ENCODE measurements around the gene FOLR2. TPM values are rescaled to one million over a fixed set of nuclear protein-coding genes. Genes with fewer than 3 reads are reported as not detected.
A peak's percentile ranks its signal among the peaks of the same experiment; 100 is the strongest.

The FOLR2 gene
- total and polyA plus RNA-seq, 5 donors from 2014 or later, result 0.26 TPM; not detected in 4

DNA sequence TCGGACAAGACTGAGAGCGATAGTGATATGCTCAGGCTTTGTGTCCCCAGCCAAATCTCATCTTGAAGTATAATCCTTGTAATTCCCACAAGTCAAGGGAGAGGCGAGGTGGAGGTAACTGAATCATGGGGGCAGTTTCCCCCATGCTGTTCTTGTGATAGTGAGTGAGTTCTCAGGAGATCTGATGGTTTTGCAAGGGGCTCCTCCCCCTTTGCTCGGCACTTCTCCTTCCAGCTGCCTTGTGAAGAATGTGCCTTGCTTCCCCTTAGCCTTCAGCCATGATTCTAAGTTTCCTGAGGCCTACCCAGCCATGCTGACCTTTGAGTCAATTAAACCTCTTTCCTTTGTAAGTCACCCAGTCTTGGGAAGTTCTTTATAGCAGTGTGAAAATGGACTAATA lies 7.5 kb upstream of the FOLR2 start:
- ATAC-seq (ENCODE audit: low read depth in 2 of 2), result no peak
- Histone ChIP-seq H3K27me3 (ENCODE audit: control insufficient read depth, insufficient read depth, low read length) (peaks cover 12% of the 10 kb centered on the region), H3K27ac (ENCODE audit: insufficient read depth, low read length, poor library complexity, severe bottlenecking) (no peak overlapping the region), H3K4me1 (ENCODE audit: control insufficient read depth, insufficient read depth, low read length, poor library complexity, severe bottlenecking) (no peaks in the 10 kb centered on the region), H3K9me3 (ENCODE audit: control insufficient read depth in 2 of 2, low read length in 2 of 2) (peaks cover 14 to 20% of the 10 kb centered on the region in 2 experiments), H3K4me3 (ENCODE audit: low read depth, low read length) (no peak overlapping the region), H3K36me3 (ENCODE audit: control insufficient read depth, insufficient read depth, low read length) (no peaks in the 10 kb centered on the region)
- no peak overlapping the region for H3K4me3 Mint-ChIP-seq
- H3K9me3 Mint-ChIP-seq, result peaks cover 0 to 14% (median 11%) of the 10 kb centered on the region in 7 donors
- H3K27me3 Mint-ChIP-seq, result peaks cover 38% of the 10 kb centered on the region
- no peaks in the 10 kb centered on the region for H3K4me1 Mint-ChIP-seq
- no peak for DNase-seq
- no peak overlapping the region for H3K27ac Mint-ChIP-seq
- peaks cover 3% of the 10 kb centered on the region for H3K36me3 Mint-ChIP-seq

- peaks cover 51% of the 10 kb centered on the region for H3K27me3 Mint-ChIP-seq
- Histone ChIP-seq H3K4me1 (ENCODE audit: control insufficient read depth, insufficient read depth, low read length, poor library complexity, severe bottlenecking) (peaks cover 8% of the 10 kb centered on the region), H3K4me3 (ENCODE audit: low read depth, low read length) (no peak overlapping the region), H3K27me3 (ENCODE audit: control insufficient read depth, insufficient read depth, low read length) (peaks cover 19% of the 10 kb centered on the region), H3K27ac (ENCODE audit: insufficient read depth, low read length, poor library complexity, severe bottlenecking) (no peak overlapping the region), H3K36me3 (ENCODE audit: control insufficient read depth, insufficient read depth, low read length) (no peaks in the 10 kb centered on the region), H3K9me3 (ENCODE audit: control insufficient read depth in 2 of 2, low read length in 2 of 2) (no peaks in the 10 kb centered on the region)
- ATAC-seq (ENCODE audit: low read depth in 2 of 2) (no peak), DNase-seq (no peak)
- H3K9me3 Mint-ChIP-seq, result peaks cover 0 to 5% (median 0%) of the 10 kb centered on the region in 7 donors
- H3K36me3 Mint-ChIP-seq, result no peaks in the 10 kb centered on the region
- H3K4me3 Mint-ChIP-seq, result peak overlapping the region in 1 of 4 donors; percentile 5
- H3K27ac Mint-ChIP-seq, result no peak overlapping the region
- H3K4me1 Mint-ChIP-seq, result peaks cover 3 to 10% (median 7%) of the 10 kb centered on the region in 4 donors
These were observed 1.2 kb downstream of the FOLR2 start for GRCh38 chr11:72217841-72218240.

DNA sequence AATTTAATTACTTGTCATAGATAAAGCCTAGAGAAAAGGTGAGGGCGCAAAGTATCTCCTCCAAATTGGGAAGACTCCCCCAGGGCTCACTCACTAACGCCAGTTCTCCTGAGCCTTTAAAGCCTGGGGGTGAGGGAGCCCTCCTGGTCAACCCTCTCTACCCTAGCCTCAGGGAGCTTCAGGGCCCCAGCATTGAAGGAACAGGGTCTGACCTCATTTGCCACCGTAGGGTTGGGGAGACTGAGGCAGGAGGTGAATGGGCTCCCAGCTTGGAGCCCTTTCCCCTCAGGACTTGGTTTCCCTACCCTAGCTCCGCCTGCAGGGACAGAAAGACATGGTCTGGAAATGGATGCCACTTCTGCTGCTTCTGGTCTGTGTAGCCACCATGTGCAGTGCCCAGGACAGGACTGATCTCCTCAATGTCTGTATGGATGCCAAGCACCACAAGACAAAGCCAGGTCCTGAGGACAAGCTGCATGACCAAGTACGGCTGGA lies 1.7 kb downstream of the FOLR2 start:
- Mint-ChIP-seq H3K9me3 (peaks cover 0 to 5% (median 0%) of the 10 kb centered on the region in 7 donors), H3K27ac (no peak overlapping the region), H3K4me3 (peak overlapping the region in 1 of 4 donors; percentile 5), H3K36me3 (no peaks in the 10 kb centered on the region), H3K27me3 (peaks cover 46% of the 10 kb centered on the region), H3K4me1 (peaks cover 3 to 13% (median 8%) of the 10 kb centered on the region in 4 donors)
- H3K36me3 ChIP-seq (ENCODE audit: control insufficient read depth, insufficient read depth, low read length), result no peaks in the 10 kb centered on the region
- peaks cover 9% of the 10 kb centered on the region for H3K4me1 ChIP-seq (ENCODE audit: control insufficient read depth, insufficient read depth, low read length, poor library complexity, severe bottlenecking)
- DNase-seq (no peak), ATAC-seq (ENCODE audit: low read depth in 2 of 2) (no peak)
- no peak overlapping the region for H3K27ac ChIP-seq (ENCODE audit: insufficient read depth, low read length, poor library complexity, severe bottlenecking)
- H3K27me3 ChIP-seq (ENCODE audit: control insufficient read depth, insufficient read depth, low read length), result peaks cover 15% of the 10 kb centered on the region
- H3K4me3 ChIP-seq (ENCODE audit: low read depth, low read length), result no peak overlapping the region
- H3K9me3 ChIP-seq (ENCODE audit: control insufficient read depth in 2 of 2, low read length in 2 of 2), result no peaks in the 10 kb centered on the region

DNA sequence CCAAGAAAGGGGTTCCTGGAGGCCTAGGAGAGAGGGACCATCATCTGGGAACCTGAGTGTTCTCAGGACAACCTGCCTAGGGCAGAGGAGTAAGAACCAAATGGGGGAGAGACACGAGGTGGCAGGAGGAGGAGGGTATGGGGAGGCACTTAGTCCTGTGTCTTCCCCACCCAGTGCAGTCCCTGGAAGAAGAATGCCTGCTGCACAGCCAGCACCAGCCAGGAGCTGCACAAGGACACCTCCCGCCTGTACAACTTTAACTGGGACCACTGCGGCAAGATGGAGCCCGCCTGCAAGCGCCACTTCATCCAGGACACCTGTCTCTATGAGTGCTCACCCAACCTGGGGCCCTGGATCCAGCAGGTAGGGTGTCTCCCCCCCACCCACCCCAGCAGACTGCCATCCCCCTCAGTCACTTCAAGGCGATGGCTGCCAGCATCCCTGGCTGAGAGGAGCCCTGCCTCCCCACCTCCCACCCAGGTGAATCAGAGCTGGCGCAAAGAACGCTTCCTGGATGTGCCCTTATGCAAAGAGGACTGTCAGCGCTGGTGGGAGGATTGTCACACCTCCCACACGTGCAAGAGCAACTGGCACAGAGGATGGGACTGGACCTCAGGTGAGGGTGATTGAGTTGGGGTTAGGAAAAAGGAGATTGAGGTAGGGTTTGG lies 4.2 kb downstream of the FOLR2 start:
- Histone ChIP-seq H3K9me3 (ENCODE audit: control insufficient read depth in 2 of 2, low read length in 2 of 2) (no peaks in the 10 kb centered on the region), H3K4me3 (ENCODE audit: low read depth, low read length) (no peak overlapping the region), H3K27ac (ENCODE audit: insufficient read depth, low read length, poor library complexity, severe bottlenecking) (no peak overlapping the region), H3K27me3 (ENCODE audit: control insufficient read depth, insufficient read depth, low read length) (peaks cover 6% of the 10 kb centered on the region), H3K4me1 (ENCODE audit: control insufficient read depth, insufficient read depth, low read length, poor library complexity, severe bottlenecking) (peaks cover 24% of the 10 kb centered on the region), H3K36me3 (ENCODE audit: control insufficient read depth, insufficient read depth, low read length) (no peaks in the 10 kb centered on the region)
- peaks cover 0 to 2% (median 0%) of the 10 kb centered on the region in 7 donors for H3K9me3 Mint-ChIP-seq
- DNase-seq, result no peak
- H3K27me3 Mint-ChIP-seq, result peaks cover 28% of the 10 kb centered on the region
- H3K4me3 Mint-ChIP-seq, result peak overlapping the region in 2 of 4 donors; percentile 62 to 86
- peaks cover 3 to 22% (median 16%) of the 10 kb centered on the region in 4 donors for H3K4me1 Mint-ChIP-seq
- ATAC-seq (ENCODE audit: low read depth in 2 of 2), result no peak
- no peaks in the 10 kb centered on the region for H3K36me3 Mint-ChIP-seq
- H3K27ac Mint-ChIP-seq, result peak overlapping the region; percentile 50 to 60 (median 55)

GRCh38 chr11:72221386-72222075 lies 4.9 kb downstream of the FOLR2 start:
- Histone ChIP-seq H3K27ac (ENCODE audit: insufficient read depth, low read length, poor library complexity, severe bottlenecking) (no peak overlapping the region), H3K4me3 (ENCODE audit: low read depth, low read length) (no peak overlapping the region), H3K36me3 (ENCODE audit: control insufficient read depth, insufficient read depth, low read length) (no peaks in the 10 kb centered on the region), H3K27me3 (ENCODE audit: control insufficient read depth, insufficient read depth, low read length) (peaks cover 6% of the 10 kb centered on the region), H3K4me1 (ENCODE audit: control insufficient read depth, insufficient read depth, low read length, poor library complexity, severe bottlenecking) (peaks cover 27% of the 10 kb centered on the region), H3K9me3 (ENCODE audit: control insufficient read depth in 2 of 2, low read length in 2 of 2) (no peaks in the 10 kb centered on the region)
- Mint-ChIP-seq H3K27me3 (peaks cover 25% of the 10 kb centered on the region), H3K36me3 (no peaks in the 10 kb centered on the region), H3K27ac (peak overlapping the region in 2 of 3 donors; percentile 55 to 85), H3K9me3 (peaks cover 0 to 2% (median 0%) of the 10 kb centered on the region in 7 donors), H3K4me1 (peaks cover 3 to 29% (median 20%) of the 10 kb centered on the region in 4 donors), H3K4me3 (peak overlapping the region in 1 of 4 donors; percentile 86)
- no peak for DNase-seq
- ATAC-seq (ENCODE audit: low read depth in 2 of 2), result no peak

- no peaks in the 10 kb centered on the region for H3K9me3 ChIP-seq (ENCODE audit: control insufficient read depth in 2 of 2, low read length in 2 of 2)
- Mint-ChIP-seq H3K9me3 (peaks cover 0 to 2% (median 0%) of the 10 kb centered on the region in 7 donors), H3K36me3 (no peaks in the 10 kb centered on the region), H3K4me3 (peak overlapping the region; percentile 93 to 100 (median 94)), H3K27me3 (peaks cover 18% of the 10 kb centered on the region), H3K27ac (peak overlapping the region; percentile 63 to 94 (median 85)), H3K4me1 (peaks cover 3 to 34% (median 22%) of the 10 kb centered on the region in 4 donors)
- peak overlapping the region; percentile 86 for H3K27ac ChIP-seq (ENCODE audit: insufficient read depth, low read length, poor library complexity, severe bottlenecking)
- ATAC-seq (ENCODE audit: low read depth in 2 of 2) (no peak), DNase-seq (no peak)
- H3K27me3 ChIP-seq (ENCODE audit: control insufficient read depth, insufficient read depth, low read length), result peaks cover 4% of the 10 kb centered on the region
- no peaks in the 10 kb centered on the region for H3K36me3 ChIP-seq (ENCODE audit: control insufficient read depth, insufficient read depth, low read length)
- H3K4me1 ChIP-seq (ENCODE audit: control insufficient read depth, insufficient read depth, low read length, poor library complexity, severe bottlenecking), result peaks cover 27% of the 10 kb centered on the region
- peak overlapping the region; percentile 76 for H3K4me3 ChIP-seq (ENCODE audit: low read depth, low read length)
These were observed 5.7 kb downstream of the FOLR2 start for GRCh38 chr11:72222106-72222891.

- Histone ChIP-seq H3K27ac (ENCODE audit: insufficient read depth, low read length, poor library complexity, severe bottlenecking) (peak overlapping the region; percentile 86), H3K9me3 (ENCODE audit: control insufficient read depth in 2 of 2, low read length in 2 of 2) (no peaks in the 10 kb centered on the region), H3K4me3 (ENCODE audit: low read depth, low read length) (peak overlapping the region; percentile 76), H3K36me3 (ENCODE audit: control insufficient read depth, insufficient read depth, low read length) (no peaks in the 10 kb centered on the region), H3K4me1 (ENCODE audit: control insufficient read depth, insufficient read depth, low read length, poor library complexity, severe bottlenecking) (peaks cover 27% of the 10 kb centered on the region), H3K27me3 (ENCODE audit: control insufficient read depth, insufficient read depth, low read length) (peaks cover under 1% of the 10 kb centered on the region)
- ATAC-seq (ENCODE audit: low read depth in 2 of 2) (peak; percentile 83 to 84), DNase-seq (peak; percentile 92 to 98 (median 92))
- H3K4me1 Mint-ChIP-seq, result peaks cover 3 to 34% (median 21%) of the 10 kb centered on the region in 4 donors
- no peaks in the 10 kb centered on the region for H3K9me3 Mint-ChIP-seq
- H3K27ac Mint-ChIP-seq, result peak overlapping the region; percentile 83 to 94 (median 85)
- H3K27me3 Mint-ChIP-seq, result peaks cover 14% of the 10 kb centered on the region
- H3K36me3 Mint-ChIP-seq, result no peaks in the 10 kb centered on the region
- H3K4me3 Mint-ChIP-seq, result peak overlapping the region; percentile 93 to 100 (median 94)
These were observed 6.5 kb downstream of the FOLR2 start for GRCh38 chr11:72222907-72223614.
